ENCODE data around the gene ADRA2B.

The ADRA2B gene

GRCh38 chr2:96136129-96136720 is 19.9 kb upstream of the ADRA2B start:
- DNase-seq = no peak

GRCh38 chr2:96135621-96136020 is 19.2 kb upstream of the ADRA2B start:
- DNase-seq = no peak

GRCh38 chr2:96135171-96135570 is 18.8 kb upstream of the ADRA2B start:
- no peak for DNase-seq

GRCh38 chr2:96134421-96134820 is 18.1 kb upstream of the ADRA2B start:
- no peak for DNase-seq

DNA sequence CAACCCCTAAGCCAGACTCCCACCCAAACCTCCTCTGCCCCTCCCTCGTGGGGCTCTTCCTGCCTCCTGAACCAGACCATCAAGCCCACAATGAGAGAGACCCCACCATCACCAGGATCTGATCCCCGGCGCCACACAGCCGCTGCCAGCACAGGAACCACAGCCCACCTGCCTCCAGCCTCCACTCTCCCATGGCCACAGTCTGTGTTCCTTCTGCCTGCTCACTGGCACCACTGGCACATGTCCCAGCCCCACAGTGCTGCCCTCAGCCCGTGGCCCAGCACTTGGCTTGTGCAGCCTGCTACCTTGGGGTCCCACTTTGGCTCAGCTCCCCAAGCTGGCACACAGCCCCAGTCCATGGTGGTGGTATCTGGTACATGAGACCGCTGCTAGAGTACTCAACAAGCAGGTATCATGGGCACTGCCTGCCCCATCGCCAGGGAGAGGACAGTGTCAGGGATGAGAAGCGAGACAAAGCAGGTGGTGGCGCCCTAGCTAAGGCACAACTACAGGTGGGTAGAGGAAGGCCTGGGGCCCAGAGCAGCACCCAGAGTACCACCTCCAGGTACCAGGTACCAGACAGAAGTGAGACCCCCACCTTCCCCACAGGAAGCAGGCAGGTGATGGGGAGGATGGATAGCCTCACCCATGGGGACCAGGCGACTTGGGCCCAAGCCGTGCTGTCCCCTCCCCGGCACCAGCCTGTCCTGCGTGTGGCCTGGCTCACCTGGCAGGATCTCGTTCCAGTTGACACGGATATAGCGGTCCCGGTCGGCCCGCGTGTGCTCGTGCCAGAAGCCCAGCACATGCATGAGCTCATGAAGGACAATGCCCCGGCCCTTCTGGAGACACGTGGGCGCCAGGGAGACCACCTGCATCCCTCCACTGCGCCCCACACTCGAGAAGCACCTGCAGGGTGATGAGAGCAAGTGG is 15.7 kb upstream of the ADRA2B start:
- no peak for DNase-seq

DNA sequence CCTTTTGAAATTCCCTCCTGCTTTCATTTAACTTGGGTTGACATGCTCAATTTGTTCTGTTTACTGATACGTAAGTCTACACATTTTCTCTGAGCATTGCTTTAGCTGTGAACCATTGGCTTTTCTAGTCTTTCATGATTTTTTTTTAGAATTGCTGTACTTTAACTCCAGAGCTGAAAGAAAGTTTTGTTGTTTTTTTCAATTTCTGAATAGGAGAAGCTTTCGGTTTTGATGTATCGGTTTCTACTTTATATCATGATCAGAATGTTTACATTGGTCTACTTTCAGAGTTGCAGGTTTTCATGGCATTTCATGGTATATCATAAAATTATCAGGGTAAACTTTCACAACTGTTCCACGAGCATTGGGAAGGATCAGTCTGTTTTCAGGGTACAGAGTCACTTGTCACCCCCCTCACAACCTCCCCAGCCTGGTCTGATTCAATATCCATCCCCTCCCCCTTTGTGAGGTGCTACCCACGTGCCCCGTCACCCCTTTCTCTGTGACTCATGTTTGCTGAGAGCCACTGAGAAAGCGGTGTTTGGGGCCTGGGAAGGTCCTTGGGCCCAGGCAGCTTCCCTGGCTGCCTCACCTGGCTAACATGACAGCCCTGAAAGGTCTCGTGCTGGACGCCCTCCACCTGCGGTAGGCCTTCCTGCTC is 14.9 kb upstream of the ADRA2B start:
- DNase-seq = no peak

DNA sequence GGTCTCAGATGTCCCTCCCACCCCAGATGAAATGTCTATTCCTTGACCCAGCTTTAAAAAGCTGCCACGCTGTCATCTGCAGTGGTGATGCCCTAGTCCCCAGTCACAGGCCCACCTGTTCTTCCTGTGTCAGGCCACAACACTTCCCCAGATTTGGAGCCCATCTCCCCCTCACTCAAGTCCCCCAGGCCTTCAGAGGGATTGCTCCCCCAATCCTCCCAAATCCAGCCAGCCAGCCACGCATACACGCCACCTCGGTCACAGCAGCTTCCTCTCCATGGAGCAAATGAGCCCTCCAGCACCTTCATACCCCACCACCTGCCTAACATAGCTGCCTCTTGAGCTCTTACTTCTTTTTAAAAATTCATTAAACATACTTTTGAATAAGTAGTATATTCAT is 14.1 kb upstream of the ADRA2B start:
- no peak for DNase-seq

- DNase-seq = no peak
These were observed 13.3 kb upstream of the ADRA2B start for GRCh38 chr2:96129528-96130120.

GRCh38 chr2:96128456-96128855 is 12.1 kb upstream of the ADRA2B start:
- no peak for DNase-seq

DNA sequence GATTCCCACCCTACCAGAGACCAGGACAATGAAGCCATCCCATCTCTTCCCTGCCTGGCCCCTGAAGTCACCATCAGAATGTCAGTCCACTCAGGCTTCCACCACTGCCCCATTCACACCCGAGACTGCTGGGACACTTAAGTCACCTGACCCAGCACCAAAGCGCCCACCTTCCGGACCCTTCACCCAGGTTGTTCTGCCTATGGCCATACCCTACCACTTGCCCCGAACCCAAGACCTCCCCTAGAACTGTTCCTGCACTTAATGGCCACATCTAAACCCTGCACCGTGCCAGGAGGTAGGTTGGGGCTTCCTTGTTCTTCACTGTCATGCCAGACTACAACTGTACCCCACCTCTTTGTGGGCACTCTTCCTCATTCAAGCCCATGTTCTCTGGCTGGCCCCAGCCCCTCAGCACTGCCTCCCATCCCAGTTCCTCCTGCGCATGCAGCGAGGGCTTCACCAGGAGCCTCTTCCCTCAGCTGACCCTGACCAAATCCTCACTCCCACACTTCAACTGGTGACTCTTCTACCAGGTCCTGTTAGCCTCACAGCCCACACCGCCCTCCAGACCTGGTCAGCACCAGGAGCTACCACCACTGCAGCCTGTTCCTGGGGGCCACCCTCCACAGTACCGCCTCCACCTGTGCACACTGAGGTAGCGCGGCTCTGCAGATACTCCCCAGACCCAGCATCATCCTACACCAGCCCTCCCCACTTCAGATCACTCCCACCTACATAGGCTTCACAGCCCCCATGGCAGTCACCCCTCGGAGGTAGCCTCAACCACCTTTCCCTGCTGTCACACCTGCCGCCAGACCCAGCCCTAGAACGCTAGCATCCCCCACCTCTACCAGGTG is 8.3 kb upstream of the ADRA2B start:
- DNase-seq = no peak

GRCh38 chr2:96123936-96124335 is 7.6 kb upstream of the ADRA2B start:
- no peak for DNase-seq

DNA sequence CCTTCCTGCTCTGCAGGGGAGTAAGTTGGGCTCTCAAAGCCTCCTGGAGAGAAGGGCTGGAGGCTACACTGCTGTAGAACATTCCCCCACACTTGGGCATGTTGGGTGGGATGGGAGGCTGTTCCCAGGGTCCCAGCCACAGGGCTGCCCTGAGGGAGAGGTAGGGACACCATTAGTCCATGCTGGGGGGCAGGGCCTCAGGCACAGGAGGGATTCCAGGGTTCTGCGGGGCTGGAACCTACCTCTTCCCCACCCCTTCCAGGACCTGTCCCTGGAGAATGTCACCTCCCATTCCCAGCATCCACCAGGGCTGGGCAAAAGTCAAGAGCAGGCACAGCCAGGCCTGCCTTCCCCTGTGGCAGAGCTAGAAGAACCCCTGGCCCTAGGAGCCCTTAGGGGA is 6.9 kb upstream of the ADRA2B start:
- no peak for DNase-seq

DNA sequence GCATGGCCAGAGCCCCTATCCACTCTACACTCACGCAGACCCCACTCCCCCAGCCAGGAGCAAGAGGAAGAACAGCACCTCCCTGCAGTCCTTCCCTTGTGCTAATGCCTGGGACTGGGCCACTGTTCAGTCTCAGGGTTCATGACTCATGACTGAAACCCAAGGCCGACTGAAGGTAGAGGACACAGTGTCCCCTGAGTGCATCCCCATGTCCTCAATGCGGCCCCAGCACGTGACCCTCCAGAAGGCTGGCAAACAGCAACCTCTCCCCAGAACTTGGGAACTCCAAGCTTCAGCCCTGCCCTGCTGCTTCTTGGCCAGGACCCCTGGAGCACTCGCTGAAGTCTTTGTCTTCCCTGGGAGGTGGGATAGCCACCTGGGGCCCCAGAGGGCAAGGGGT is 6.0 kb upstream of the ADRA2B start:
- no peak for DNase-seq

GRCh38 chr2:96121414-96121813 is 5.0 kb upstream of the ADRA2B start:
- no peak for DNase-seq

GRCh38 chr2:96120991-96121390 is 4.6 kb upstream of the ADRA2B start:
- DNase-seq = no peak

- DNase-seq = no peak
These were observed 3.8 kb upstream of the ADRA2B start for GRCh38 chr2:96120091-96120720.

- no peak for DNase-seq
These were observed 3.0 kb upstream of the ADRA2B start for GRCh38 chr2:96119389-96119751.

GRCh38 chr2:96118698-96119388 is 2.5 kb upstream of the ADRA2B start:
- no peak for DNase-seq

- no peak for DNase-seq
These were observed 1.6 kb upstream of the ADRA2B start for GRCh38 chr2:96117701-96118588.

GRCh38 chr2:96116879-96117533 is 635 bp upstream of the ADRA2B start:
- no peak for DNase-seq
